GM12878 (cell line): ENCODE data around the gene TTLL12. TPM values are rescaled to one million over a fixed set of nuclear protein-coding genes. Genes with fewer than 3 reads are reported as not detected.

ENCODE experiments used
- ATAC-seq: fragments of 200-7000 bp; cut with Tn5 transposase; 3 replicates; pipeline ENCODE4 v1.9.1; 2020; ENCODE audit warnings: mild to moderate bottlenecking, moderate library complexity
- BruUV-seq: library from RNA; stranded (reverse); fragments of 400-500 nt; replicated peaks from 2 replicates; lab custom pipeline; 2021; lab: Mats Ljungman, UMichigan
- CTCF ChIA-PET: fragments of 300-600 bp; sonication (Branson Sonifier 250); formaldehyde crosslinking; extraction: SDS; loops from one replicate; lab custom pipeline; 2021; ENCODE audit warnings: inconsistent platforms; lab: Yijun Ruan, JAX
- POLR2A ChIA-PET: fragments of 350-600 bp; formaldehyde crosslinking; extraction: SDS; loops from one replicate; lab custom pipeline; 2021; ENCODE audit warnings: inconsistent platforms; lab: Charles Lee
- RAD21 ChIA-PET: fragments of 300-600 bp; sonication (Branson Sonifier 250); formaldehyde crosslinking; loops from one replicate; lab custom pipeline; 2023; ENCODE audit warnings: antibody characterized with exemption; ENCODE audit not compliant: unreplicated experiment; lab: Charles Lee
- SMC1A ChIA-PET: fragments of 300-600 bp; sonication (Branson Sonifier 250); formaldehyde crosslinking; loops from one replicate; lab custom pipeline; 2023; ENCODE audit not compliant: unreplicated experiment, uncharacterized antibody; lab: Charles Lee
- DNase-seq: peaks from one replicate; pipeline ENCODE4 v3.0.0-alpha.2; 2011; ENCODE audit warnings: low read depth, low spot score
- FAIRE-seq: peaks from 3 replicates; lab custom pipeline; 2011; peaks lifted over from hg19 to GRCh38; lab: Jason Lieb, UNC
- H2AFZ ChIP-seq: 2 replicates; pipeline ENCODE4 v1.6.0; 2011; ENCODE audit warnings: low read depth, low read length, control low read depth; ENCODE audit not compliant: control insufficient read depth
- H3K27ac ChIP-seq: 2 replicates; pipeline ENCODE4 v1.5.1; 2011; ENCODE audit warnings: control low read depth; ENCODE audit not compliant: control insufficient read depth, insufficient read depth
- H3K27me3 ChIP-seq, 2 experiments: replicated peaks in 1 of 2; 2 replicates each; pipeline versions ENCODE4 v1.6.0 to v1.6.1; 2011; ENCODE audit warnings: low read length in 1 of 2; ENCODE audit not compliant: control insufficient read depth in 2 of 2, insufficient read depth in 2 of 2
- H3K36me3 ChIP-seq, 2 experiments: 2 replicates each; pipeline ENCODE4 v1.5.1; 2011; ENCODE audit warnings: low read length in 1 of 2; ENCODE audit not compliant: control insufficient read depth in 2 of 2, insufficient read depth in 2 of 2
- H3K4me1 ChIP-seq: 2 replicates; pipeline ENCODE4 v1.6.1; 2011; ENCODE audit warnings: mild to moderate bottlenecking, low read length, moderate library complexity, mixed read lengths; ENCODE audit not compliant: control insufficient read depth, insufficient read depth
- H3K4me2 ChIP-seq: 2 replicates; pipeline ENCODE4 v1.6.0; 2011; ENCODE audit warnings: control low read depth; ENCODE audit not compliant: control insufficient read depth, insufficient read depth
- H3K4me3 ChIP-seq: fragments of 200-600 bp; sonication (generic); 2 replicates; pipeline ENCODE4 v1.5.1; 2016
- H3K79me2 ChIP-seq: 2 replicates; pipeline ENCODE4 v1.6.0; 2011; ENCODE audit warnings: low read length; ENCODE audit not compliant: control insufficient read depth, insufficient read depth
- H3K9ac ChIP-seq: 2 replicates; pipeline ENCODE4 v1.8.0; 2011; ENCODE audit warnings: low read length, control low read depth, mixed read lengths; ENCODE audit not compliant: control insufficient read depth, insufficient read depth
- H3K9me3 ChIP-seq: replicated peaks from 3 replicates; pipeline ENCODE4 v1.5.1; 2011; ENCODE audit warnings: mild to moderate bottlenecking, low read length; ENCODE audit not compliant: control insufficient read depth, insufficient read depth
- H4K20me1 ChIP-seq: 2 replicates; pipeline ENCODE4 v1.6.0; 2011; ENCODE audit not compliant: control insufficient read depth, insufficient read depth
- CBX5 ChIP-seq: sonication (generic); IDR thresholded peaks from 2 replicates; pipeline ENCODE4 v1.6.1; 2016; ENCODE audit warnings: low read depth, moderate library complexity, mild to moderate bottlenecking, inconsistent platforms
- CHD2 ChIP-seq: IDR thresholded peaks from 2 replicates; pipeline ENCODE4 v1.6.1; 2011; ENCODE audit warnings: low read depth, low read length, improper control_type of control experiment, borderline replicate concordance
- FOXK2 ChIP-seq: fragments of 450-650 bp; IDR thresholded peaks from 2 replicates; pipeline ENCODE4 v1.6.1; 2017; ENCODE audit warnings: mild to moderate bottlenecking, moderate library complexity
- NRF1 ChIP-seq: conservative IDR thresholded peaks from 2 replicates; pipeline ENCODE4 v1.6.1; 2011; ENCODE audit warnings: mild to moderate bottlenecking, low read depth, low read length, improper control_type of control experiment
- POU2F2 ChIP-seq: IDR thresholded peaks from 3 replicates; pipeline ENCODE4 v1.6.1; 2011; ENCODE audit warnings: low read depth, mild to moderate bottlenecking, low read length, borderline replicate concordance
- ZNF217 ChIP-seq: fragments of 450-650 bp; IDR thresholded peaks from 2 replicates; pipeline ENCODE4 v1.6.1; 2017; ENCODE audit warnings: antibody characterized with exemption, mild to moderate bottlenecking
- ZNF24 ChIP-seq: fragments of 450-650 bp; IDR thresholded peaks from 2 replicates; pipeline ENCODE4 v1.6.1; 2017; ENCODE audit warnings: antibody characterized with exemption, mild to moderate bottlenecking
- WGBS: methylation state at CpG from one replicate; pipeline ENCODE4 v1.1.6; 2016; ENCODE audit warnings: low lambda C conversion rate; ENCODE audit not compliant: insufficient replicate concordance, insufficient coverage; ENCODE audit errors: missing lambda C conversion rate; 5-methylcytosine and 5-hydroxymethylcytosine counted together
- in situ Hi-C: fragments of 300-500 bp; cut with MboI; formaldehyde crosslinking; loops from 9 replicates; pipeline ENCODE4 v1.14.3; 2018; ENCODE audit warnings: mixed read lengths
- intact Hi-C: fragments of 100-400 bp; cut with micrococcal nuclease; formaldehyde crosslinking; loops from one replicate; pipeline ENCODE4 v1.14.2; 2022; ENCODE audit not compliant: unreplicated experiment
- polyA plus RNA-seq, 11 experiments: library from polyadenylated mRNA; depleted of rRNA in 4 of 11; unstranded in 6 of 11; stranded (reverse) in 5 of 11; fragments of >200 nt; fragmentation: Nextera tagmentation in 4 of 11; fragmentation: Illumina TruSeq in 1 of 11; extraction: Ambion mirVana in 4 of 11; extraction: Trizol in 1 of 11; gene quantifications; 1 replicate in 1 of 11; 2 replicates in 10 of 11; pipeline versions ENCODE4 v1.2.1 to v1.2.3, GENCODE V29; 2011 to 2016; ENCODE audit warnings: inconsistent platforms in 2 of 11, missing spikeins in 2 of 11, low read depth in 1 of 11
- total RNA-seq, 4 experiments: library from RNA; depleted of rRNA in 3 of 4; stranded (reverse); fragments of >200 nt in 3 of 4; fragmentation: Illumina TruSeq in 1 of 4; extraction: Trizol in 1 of 4; gene quantifications; 2 replicates each; pipeline versions ENCODE4 v1.2.1 to v1.2.3, GENCODE V29; 2013 to 2021
- TF ChIP-seq, protein P1 (sequence below): fragments of 450-650 bp; formaldehyde crosslinking; IDR thresholded peaks from 2 replicates; pipeline ENCODE4 v1.5.0; 2022; ENCODE audit warnings: mild to moderate bottlenecking, missing genetic modification characterization
- TF ChIP-seq, protein P2 (sequence below): fragments of 450-650 bp; IDR thresholded peaks from 2 replicates; pipeline ENCODE4 v1.6.1; 2016; ENCODE audit warnings: mild to moderate bottlenecking

Gene TTLL12
- total and polyA plus RNA-seq, 10 of the 15 experiments (the other 5 are each of a cell fraction or from before 2014, with no cell fraction given) = 1.00 to 89.8 (median 38.5) TPM

DNA sequence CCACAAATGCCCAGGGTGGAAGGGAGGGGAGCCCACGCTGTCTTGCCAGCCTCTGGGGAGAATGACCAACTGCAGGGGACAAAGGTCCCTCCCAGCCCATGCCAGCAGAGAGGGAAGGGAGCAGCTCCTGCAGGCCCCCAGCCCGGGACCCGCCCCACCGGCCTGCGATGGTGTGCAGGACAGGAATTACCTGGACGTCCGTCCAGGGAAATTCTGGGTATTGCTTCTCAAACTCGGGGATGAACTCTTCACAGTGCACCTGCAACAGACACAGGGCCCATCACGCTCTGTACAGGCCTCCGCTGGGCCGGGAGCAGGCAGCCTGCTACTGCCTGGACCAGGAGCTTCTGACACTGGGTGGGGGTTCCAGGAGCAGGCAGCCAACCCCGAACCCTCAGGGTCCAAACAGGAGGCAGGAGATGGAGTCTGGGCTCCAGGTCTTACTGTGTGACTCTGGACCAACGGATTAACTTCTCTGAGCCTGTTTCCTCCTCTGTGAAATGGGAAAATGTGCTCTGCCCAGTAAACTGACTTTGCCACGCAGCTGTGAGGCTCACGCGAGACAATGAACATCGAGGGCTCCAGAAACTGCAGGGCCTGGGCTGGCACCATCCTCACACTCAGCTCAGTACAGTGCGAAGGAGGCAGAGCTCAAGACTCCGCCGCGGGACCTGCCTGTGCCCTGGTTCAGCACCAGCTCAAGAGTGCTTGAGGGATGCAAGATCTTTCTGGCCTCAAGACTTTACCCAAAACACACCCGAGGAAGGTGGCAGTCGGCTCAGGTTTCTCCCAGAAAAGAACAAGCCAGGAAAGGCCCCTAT is 17.4 kb downstream of the TTLL12 start:
- no peaks in the 10 kb centered on the region for H4K20me1 ChIP-seq
- no TSS peak for BruUV-seq
- no peak for DNase-seq
- no peak overlapping the region for H3K4me2 ChIP-seq
- H3K9ac ChIP-seq = no peak overlapping the region
- 87% methylated on average over 23 of the region's 23 CpGs for WGBS
- H3K27me3 ChIP-seq = no peaks in the 10 kb centered on the region
- H3K79me2 ChIP-seq = no peaks in the 10 kb centered on the region
- POLR2A ChIA-PET = no interaction called here
- in situ Hi-C loops = no loop called here
- no peak for ATAC-seq
- no peak for TF ChIP-seq ZNF24
- TF ChIP-seq NRF1 = no peak
- no peak for FAIRE-seq
- RAD21 ChIA-PET = no interaction called here
- no peak overlapping the region for H3K27ac ChIP-seq
- SMC1A ChIA-PET = no interaction called here
- peaks cover 2 to 8% of the 10 kb centered on the region in 2 experiments; a peak in 3 of 4 replicates for H3K36me3 ChIP-seq
- no peak overlapping the region for H3K4me3 ChIP-seq
- intact Hi-C loops = no loop called here
- H3K4me1 ChIP-seq = no peaks in the 10 kb centered on the region
- no peak overlapping the region for H2AFZ ChIP-seq
- CTCF ChIA-PET = no interaction called here
- no peaks in the 10 kb centered on the region for H3K9me3 ChIP-seq

DNA sequence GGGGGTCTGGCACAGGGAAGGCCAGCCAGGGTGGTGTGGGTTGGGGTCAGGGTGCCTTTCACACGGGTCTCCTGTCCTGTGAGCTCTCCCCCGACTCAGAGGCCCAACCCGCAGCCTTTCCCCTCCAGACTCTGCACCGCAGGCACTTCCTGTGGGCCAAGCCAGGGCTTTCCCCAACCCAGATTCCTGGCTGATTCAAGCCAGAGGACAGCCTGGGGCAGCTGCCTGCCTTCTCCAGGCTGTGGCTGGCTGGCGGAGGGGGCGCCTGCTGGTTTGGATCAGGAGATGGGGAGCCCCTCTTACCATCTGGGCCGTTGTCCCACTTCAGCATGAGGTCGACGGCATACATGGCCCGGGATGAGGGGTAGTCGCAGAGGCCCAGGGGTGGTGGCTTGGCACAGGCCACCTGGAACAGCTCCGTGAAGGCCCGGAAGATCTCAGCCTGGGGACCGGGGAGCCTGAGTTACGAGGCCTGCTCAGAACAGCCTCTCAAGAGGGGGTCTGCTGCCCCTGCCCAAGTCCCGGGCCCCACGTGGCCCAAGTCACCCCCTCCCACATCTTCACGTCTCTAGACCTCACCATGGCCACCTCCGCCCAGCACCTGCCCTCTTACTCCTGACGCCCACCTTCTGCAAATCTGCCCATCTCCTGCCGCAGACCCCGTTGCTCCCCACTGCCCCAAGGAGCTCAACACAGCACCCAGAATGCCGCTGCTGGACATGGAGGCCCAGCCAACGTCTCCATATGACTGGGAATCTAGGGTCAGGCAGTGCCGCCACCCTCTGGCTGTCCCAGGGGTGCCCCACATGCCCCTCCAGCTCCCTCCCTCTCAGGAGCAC is 18.2 kb downstream of the TTLL12 start:
- intact Hi-C loops (no loop called here), in situ Hi-C loops (no loop called here)
- 79% methylated on average over 25 of the region's 25 CpGs for WGBS
- H3K27ac ChIP-seq = no peak overlapping the region
- SMC1A ChIA-PET = interaction anchor here (1.0 kb wide), 1 partner anchor 19 kb away, joined by 3 read pairs; no protein-coding TSS in a partner anchor
- H3K27me3 ChIP-seq = no peaks in the 10 kb centered on the region
- H3K4me2 ChIP-seq = no peak overlapping the region
- no peak overlapping the region for H3K9ac ChIP-seq
- H3K4me1 ChIP-seq = no peaks in the 10 kb centered on the region
- RAD21 ChIA-PET = no interaction called here
- POLR2A ChIA-PET = no interaction called here
- H2AFZ ChIP-seq = no peak overlapping the region
- BruUV-seq = no TSS peak
- FAIRE-seq = no peak
- H3K79me2 ChIP-seq = no peaks in the 10 kb centered on the region
- CTCF ChIA-PET = no interaction called here
- no peaks in the 10 kb centered on the region for H3K9me3 ChIP-seq
- peaks cover 2 to 8% of the 10 kb centered on the region in 2 experiments; a peak in 3 of 4 replicates for H3K36me3 ChIP-seq
- H3K4me3 ChIP-seq = no peak overlapping the region
- no peaks in the 10 kb centered on the region for H4K20me1 ChIP-seq
- ATAC-seq = no peak
- no peak for DNase-seq
- TF ChIP-seq, protein P1, sequence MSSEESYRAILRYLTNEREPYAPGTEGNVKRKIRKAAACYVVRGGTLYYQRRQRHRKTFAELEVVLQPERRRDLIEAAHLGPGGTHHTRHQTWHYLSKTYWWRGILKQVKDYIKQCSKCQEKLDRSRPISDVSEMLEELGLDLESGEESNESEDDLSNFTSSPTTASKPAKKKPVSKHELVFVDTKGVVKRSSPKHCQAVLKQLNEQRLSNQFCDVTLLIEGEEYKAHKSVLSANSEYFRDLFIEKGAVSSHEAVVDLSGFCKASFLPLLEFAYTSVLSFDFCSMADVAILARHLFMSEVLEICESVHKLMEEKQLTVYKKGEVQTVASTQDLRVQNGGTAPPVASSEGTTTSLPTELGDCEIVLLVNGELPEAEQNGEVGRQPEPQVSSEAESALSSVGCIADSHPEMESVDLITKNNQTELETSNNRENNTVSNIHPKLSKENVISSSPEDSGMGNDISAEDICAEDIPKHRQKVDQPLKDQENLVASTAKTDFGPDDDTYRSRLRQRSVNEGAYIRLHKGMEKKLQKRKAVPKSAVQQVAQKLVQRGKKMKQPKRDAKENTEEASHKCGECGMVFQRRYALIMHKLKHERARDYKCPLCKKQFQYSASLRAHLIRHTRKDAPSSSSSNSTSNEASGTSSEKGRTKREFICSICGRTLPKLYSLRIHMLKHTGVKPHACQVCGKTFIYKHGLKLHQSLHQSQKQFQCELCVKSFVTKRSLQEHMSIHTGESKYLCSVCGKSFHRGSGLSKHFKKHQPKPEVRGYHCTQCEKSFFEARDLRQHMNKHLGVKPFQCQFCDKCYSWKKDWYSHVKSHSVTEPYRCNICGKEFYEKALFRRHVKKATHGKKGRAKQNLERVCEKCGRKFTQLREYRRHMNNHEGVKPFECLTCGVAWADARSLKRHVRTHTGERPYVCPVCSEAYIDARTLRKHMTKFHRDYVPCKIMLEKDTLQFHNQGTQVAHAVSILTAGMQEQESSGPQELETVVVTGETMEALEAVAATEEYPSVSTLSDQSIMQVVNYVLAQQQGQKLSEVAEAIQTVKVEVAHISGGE (CRISPR knock-in tag) = no peak
- TF ChIP-seq CHD2 (no peak), CBX5 (no peak), ZNF217 (no peak), POU2F2 (no peak), FOXK2 (no peak)
- TF ChIP-seq, protein P2, sequence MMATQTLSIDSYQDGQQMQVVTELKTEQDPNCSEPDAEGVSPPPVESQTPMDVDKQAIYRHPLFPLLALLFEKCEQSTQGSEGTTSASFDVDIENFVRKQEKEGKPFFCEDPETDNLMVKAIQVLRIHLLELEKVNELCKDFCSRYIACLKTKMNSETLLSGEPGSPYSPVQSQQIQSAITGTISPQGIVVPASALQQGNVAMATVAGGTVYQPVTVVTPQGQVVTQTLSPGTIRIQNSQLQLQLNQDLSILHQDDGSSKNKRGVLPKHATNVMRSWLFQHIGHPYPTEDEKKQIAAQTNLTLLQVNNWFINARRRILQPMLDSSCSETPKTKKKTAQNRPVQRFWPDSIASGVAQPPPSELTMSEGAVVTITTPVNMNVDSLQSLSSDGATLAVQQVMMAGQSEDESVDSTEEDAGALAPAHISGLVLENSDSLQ = no peak
